ENCODE measurements around the gene SH3TC2. TPM values are rescaled to one million over a fixed set of nuclear protein-coding genes. Genes with fewer than 3 reads are reported as not detected.

SH3TC2 gene
- polyA plus RNA-seq, 1 of the 3 experiments (the other 2 are of a cell fraction): 1.1 TPM

DNA sequence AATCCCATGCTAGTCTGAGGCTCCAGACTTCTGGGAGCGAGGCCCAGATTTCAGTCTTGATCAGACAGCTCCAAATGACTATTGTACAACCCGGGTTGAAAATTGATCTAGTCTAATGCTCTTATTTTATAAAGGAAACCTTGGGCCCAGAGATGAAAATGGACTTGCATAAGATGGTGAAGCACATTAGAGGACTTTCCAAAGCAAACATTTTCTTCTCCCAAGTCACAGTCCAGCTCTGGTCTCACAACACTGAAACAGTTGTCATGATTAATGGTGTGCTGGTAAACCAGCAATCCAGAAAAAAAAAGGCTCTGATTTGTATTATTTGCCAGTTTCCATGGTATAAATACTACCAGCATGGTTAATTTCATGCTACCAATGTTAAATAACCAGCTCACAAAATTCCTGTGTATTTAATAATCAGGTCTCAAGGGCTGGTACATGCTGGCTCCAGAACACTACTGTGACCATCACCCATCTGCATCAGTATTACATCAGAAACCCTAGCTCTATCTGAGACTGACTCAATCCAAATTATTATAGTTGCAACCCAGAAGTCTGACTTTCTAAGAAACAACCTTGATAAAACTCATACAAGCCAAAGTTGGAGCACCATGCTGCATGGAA, 45.9 kb upstream of the SH3TC2 start:
- no peak for DNase-seq
- 79% methylated on average over 2 of the region's 2 CpGs for WGBS (ENCODE audit: low lambda C conversion rate)

More for the DNA sequence above, 45.9 kb upstream of the SH3TC2 start:
- CTCF ChIA-PET: interaction anchor here (1.2 to 9.2 kb wide), 5 partner anchors 32 to 665 kb away, joined by 3 to 233 read pairs (median 8); partner anchors contain the start of gene ABLIM3
- Histone ChIP-seq H3K79me2 (ENCODE audit: insufficient read depth) (no peaks in the 10 kb centered on the region), H3F3A (replicated peaks; ENCODE audit: insufficient read depth) (peaks cover 4% of the 10 kb centered on the region), H3K27me3 (ENCODE audit: insufficient read depth) (no peaks in the 10 kb centered on the region), H3K27ac (ENCODE audit: low read depth in 2 of 2, low read length in 1 of 2) (no peak overlapping the region), H3K36me3 (replicated peaks in 1 of 2; ENCODE audit: control insufficient read depth in 1 of 2, insufficient read depth in 2 of 2, low read length in 1 of 2) (no peaks in the 10 kb centered on the region), H3K4me1 (ENCODE audit: control insufficient read depth in 1 of 2, insufficient read depth in 2 of 2, low read depth in 1 of 2, low read length in 1 of 2) (no peaks in the 10 kb centered on the region), H3K9me2 (no peaks in the 10 kb centered on the region), H3K9ac (no peak overlapping the region), H2AFZ (ENCODE audit: low read depth) (no peak overlapping the region), H3K4me2 (no peak overlapping the region), H3K9me3 (no peaks in the 10 kb centered on the region), H4K20me1 (ENCODE audit: insufficient read depth) (no peaks in the 10 kb centered on the region), H3K4me3 (ENCODE audit: low read depth in 2 of 2, low read length in 1 of 2) (no peak overlapping the region)
- POLR2A ChIA-PET: no interaction called here
- TF ChIP-seq, protein P1, sequence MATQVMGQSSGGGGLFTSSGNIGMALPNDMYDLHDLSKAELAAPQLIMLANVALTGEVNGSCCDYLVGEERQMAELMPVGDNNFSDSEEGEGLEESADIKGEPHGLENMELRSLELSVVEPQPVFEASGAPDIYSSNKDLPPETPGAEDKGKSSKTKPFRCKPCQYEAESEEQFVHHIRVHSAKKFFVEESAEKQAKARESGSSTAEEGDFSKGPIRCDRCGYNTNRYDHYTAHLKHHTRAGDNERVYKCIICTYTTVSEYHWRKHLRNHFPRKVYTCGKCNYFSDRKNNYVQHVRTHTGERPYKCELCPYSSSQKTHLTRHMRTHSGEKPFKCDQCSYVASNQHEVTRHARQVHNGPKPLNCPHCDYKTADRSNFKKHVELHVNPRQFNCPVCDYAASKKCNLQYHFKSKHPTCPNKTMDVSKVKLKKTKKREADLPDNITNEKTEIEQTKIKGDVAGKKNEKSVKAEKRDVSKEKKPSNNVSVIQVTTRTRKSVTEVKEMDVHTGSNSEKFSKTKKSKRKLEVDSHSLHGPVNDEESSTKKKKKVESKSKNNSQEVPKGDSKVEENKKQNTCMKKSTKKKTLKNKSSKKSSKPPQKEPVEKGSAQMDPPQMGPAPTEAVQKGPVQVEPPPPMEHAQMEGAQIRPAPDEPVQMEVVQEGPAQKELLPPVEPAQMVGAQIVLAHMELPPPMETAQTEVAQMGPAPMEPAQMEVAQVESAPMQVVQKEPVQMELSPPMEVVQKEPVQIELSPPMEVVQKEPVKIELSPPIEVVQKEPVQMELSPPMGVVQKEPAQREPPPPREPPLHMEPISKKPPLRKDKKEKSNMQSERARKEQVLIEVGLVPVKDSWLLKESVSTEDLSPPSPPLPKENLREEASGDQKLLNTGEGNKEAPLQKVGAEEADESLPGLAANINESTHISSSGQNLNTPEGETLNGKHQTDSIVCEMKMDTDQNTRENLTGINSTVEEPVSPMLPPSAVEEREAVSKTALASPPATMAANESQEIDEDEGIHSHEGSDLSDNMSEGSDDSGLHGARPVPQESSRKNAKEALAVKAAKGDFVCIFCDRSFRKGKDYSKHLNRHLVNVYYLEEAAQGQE (IDR thresholded peaks at IDR 0.05; ENCODE audit: low read depth, low read length): no peak
- no peak for TF ChIP-seq CHD2 (IDR thresholded peaks at IDR 0.05; ENCODE audit: low read length, partially characterized antibody)
- TF ChIP-seq GABPA (IDR thresholded peaks at IDR 0.05; ENCODE audit: low read depth): no peak
- TF ChIP-seq, protein P2, sequence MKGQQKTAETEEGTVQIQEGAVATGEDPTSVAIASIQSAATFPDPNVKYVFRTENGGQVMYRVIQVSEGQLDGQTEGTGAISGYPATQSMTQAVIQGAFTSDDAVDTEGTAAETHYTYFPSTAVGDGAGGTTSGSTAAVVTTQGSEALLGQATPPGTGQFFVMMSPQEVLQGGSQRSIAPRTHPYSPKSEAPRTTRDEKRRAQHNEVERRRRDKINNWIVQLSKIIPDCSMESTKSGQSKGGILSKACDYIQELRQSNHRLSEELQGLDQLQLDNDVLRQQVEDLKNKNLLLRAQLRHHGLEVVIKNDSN (IDR thresholded peaks at IDR 0.05; ENCODE audit: borderline replicate concordance, low read depth): no peak
- no peak for TF ChIP-seq FOXJ3 (CRISPR knock-in tag; IDR thresholded peaks at IDR 0.05)
- TF ChIP-seq, protein P3, sequence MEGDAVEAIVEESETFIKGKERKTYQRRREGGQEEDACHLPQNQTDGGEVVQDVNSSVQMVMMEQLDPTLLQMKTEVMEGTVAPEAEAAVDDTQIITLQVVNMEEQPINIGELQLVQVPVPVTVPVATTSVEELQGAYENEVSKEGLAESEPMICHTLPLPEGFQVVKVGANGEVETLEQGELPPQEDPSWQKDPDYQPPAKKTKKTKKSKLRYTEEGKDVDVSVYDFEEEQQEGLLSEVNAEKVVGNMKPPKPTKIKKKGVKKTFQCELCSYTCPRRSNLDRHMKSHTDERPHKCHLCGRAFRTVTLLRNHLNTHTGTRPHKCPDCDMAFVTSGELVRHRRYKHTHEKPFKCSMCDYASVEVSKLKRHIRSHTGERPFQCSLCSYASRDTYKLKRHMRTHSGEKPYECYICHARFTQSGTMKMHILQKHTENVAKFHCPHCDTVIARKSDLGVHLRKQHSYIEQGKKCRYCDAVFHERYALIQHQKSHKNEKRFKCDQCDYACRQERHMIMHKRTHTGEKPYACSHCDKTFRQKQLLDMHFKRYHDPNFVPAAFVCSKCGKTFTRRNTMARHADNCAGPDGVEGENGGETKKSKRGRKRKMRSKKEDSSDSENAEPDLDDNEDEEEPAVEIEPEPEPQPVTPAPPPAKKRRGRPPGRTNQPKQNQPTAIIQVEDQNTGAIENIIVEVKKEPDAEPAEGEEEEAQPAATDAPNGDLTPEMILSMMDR (IDR thresholded peaks at IDR 0.05): no peak
- TF ChIP-seq FOXM1 (IDR thresholded peaks at IDR 0.05; ENCODE audit: low read depth): no peak
- no peak for TF ChIP-seq TEAD4 (IDR thresholded peaks at IDR 0.05; ENCODE audit: borderline replicate concordance, insufficient read depth)
- TF ChIP-seq, protein P4, sequence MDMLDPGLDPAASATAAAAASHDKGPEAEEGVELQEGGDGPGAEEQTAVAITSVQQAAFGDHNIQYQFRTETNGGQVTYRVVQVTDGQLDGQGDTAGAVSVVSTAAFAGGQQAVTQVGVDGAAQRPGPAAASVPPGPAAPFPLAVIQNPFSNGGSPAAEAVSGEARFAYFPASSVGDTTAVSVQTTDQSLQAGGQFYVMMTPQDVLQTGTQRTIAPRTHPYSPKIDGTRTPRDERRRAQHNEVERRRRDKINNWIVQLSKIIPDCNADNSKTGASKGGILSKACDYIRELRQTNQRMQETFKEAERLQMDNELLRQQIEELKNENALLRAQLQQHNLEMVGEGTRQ (IDR thresholded peaks at IDR 0.05; ENCODE audit: borderline replicate concordance, low read depth, low read length): no peak
- TF ChIP-seq NRF1 (IDR thresholded peaks at IDR 0.05; ENCODE audit: low read depth, low read length): no peak
- TF ChIP-seq POLR2AphosphoS5 (IDR thresholded peaks at IDR 0.05; ENCODE audit: low read depth, low read length): no peak
- TF ChIP-seq, protein P5, sequence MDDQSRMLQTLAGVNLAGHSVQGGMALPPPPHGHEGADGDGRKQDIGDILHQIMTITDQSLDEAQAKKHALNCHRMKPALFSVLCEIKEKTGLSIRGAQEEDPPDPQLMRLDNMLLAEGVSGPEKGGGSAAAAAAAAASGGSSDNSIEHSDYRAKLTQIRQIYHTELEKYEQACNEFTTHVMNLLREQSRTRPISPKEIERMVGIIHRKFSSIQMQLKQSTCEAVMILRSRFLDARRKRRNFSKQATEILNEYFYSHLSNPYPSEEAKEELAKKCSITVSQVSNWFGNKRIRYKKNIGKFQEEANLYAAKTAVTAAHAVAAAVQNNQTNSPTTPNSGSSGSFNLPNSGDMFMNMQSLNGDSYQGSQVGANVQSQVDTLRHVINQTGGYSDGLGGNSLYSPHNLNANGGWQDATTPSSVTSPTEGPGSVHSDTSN (IDR thresholded peaks at IDR 0.05): no peak
- TF ChIP-seq SIN3A (IDR thresholded peaks at IDR 0.05; ENCODE audit: borderline replicate concordance, low read depth, low read length): no peak
- no peak for TF ChIP-seq RFX5 (IDR thresholded peaks at IDR 0.05; ENCODE audit: low read length)
- no peak for TF ChIP-seq YY1 (IDR thresholded peaks at IDR 0.05; ENCODE audit: low read depth)
- no peak for TF ChIP-seq TCF12 (IDR thresholded peaks at IDR 0.05)

All from SK-N-SH (cell line).